ENCODE measurements around the gene RPL3. TPM values are rescaled to one million over a fixed set of nuclear protein-coding genes. Genes with fewer than 3 reads are reported as not detected.

The RPL3 gene
- total RNA-seq, 1 donor from 2014 or later = 2,149 TPM

- H3K27me3 Mint-ChIP-seq (ENCODE audit: unreplicated experiment) = peaks cover 2% of the 10 kb centered on the region
- H3K4me1 Mint-ChIP-seq (ENCODE audit: unreplicated experiment) = peaks cover 19% of the 10 kb centered on the region
- no peaks in the 10 kb centered on the region for H3K9me3 Mint-ChIP-seq (ENCODE audit: unreplicated experiment)
- no peaks in the 10 kb centered on the region for H3K36me3 Mint-ChIP-seq (ENCODE audit: low read depth, unreplicated experiment)
- no peak for DNase-seq (ENCODE audit: low spot score)
- no peak overlapping the region for H3K4me3 Mint-ChIP-seq (ENCODE audit: unreplicated experiment)
- no peak overlapping the region for H3K27ac Mint-ChIP-seq (ENCODE audit: unreplicated experiment)
- no peak for TF ChIP-seq CTCF (IDR thresholded peaks at IDR 0.05; ENCODE audit: unreplicated experiment)
Observed at GRCh38 chr22:39265143-39265886, 54.1 kb downstream of the RPL3 start.

GRCh38 chr22:39264349-39265038 lies 54.9 kb downstream of the RPL3 start:
- no peak overlapping the region for H3K27ac Mint-ChIP-seq (ENCODE audit: unreplicated experiment)
- no peak for TF ChIP-seq CTCF (IDR thresholded peaks at IDR 0.05; ENCODE audit: unreplicated experiment)
- no peak for DNase-seq (ENCODE audit: low spot score)
- H3K4me3 Mint-ChIP-seq (ENCODE audit: unreplicated experiment) = no peak overlapping the region
- no peaks in the 10 kb centered on the region for H3K9me3 Mint-ChIP-seq (ENCODE audit: unreplicated experiment)
- H3K27me3 Mint-ChIP-seq (ENCODE audit: unreplicated experiment) = peaks cover 2% of the 10 kb centered on the region
- H3K36me3 Mint-ChIP-seq (ENCODE audit: low read depth, unreplicated experiment) = no peaks in the 10 kb centered on the region
- peaks cover 14% of the 10 kb centered on the region for H3K4me1 Mint-ChIP-seq (ENCODE audit: unreplicated experiment)

- Mint-ChIP-seq H3K36me3 (ENCODE audit: low read depth, unreplicated experiment) (no peaks in the 10 kb centered on the region), H3K4me3 (ENCODE audit: unreplicated experiment) (no peak overlapping the region), H3K27ac (ENCODE audit: unreplicated experiment) (no peak overlapping the region), H3K4me1 (ENCODE audit: unreplicated experiment) (peaks cover 10% of the 10 kb centered on the region), H3K27me3 (ENCODE audit: unreplicated experiment) (peaks cover 4% of the 10 kb centered on the region), H3K9me3 (ENCODE audit: unreplicated experiment) (no peaks in the 10 kb centered on the region)
- no peak for DNase-seq (ENCODE audit: low spot score)
- TF ChIP-seq CTCF (IDR thresholded peaks at IDR 0.05; ENCODE audit: unreplicated experiment) = no peak
Observed at GRCh38 chr22:39263626-39264348, 55.6 kb downstream of the RPL3 start.

Other genes with a start within 250 kb of the RPL3 start
- 9.0 TPM for gene APOBEC3G, start 242.3 kb downstream of the RPL3 start, total RNA-seq (ENCODE audit: unreplicated experiment)
- not detected for gene APOBEC3H, start 222.4 kb downstream of the RPL3 start, total RNA-seq (ENCODE audit: unreplicated experiment)
- 3.5 TPM for gene CBX7, start 166.9 kb downstream of the RPL3 start, total RNA-seq (ENCODE audit: unreplicated experiment)
- 53.4 TPM for gene PDGFB, start 74.6 kb downstream of the RPL3 start, total RNA-seq (ENCODE audit: unreplicated experiment)
- gene SYNGR1, start 30.4 kb upstream of the RPL3 start, total RNA-seq (ENCODE audit: unreplicated experiment) = 2.9 TPM
- 24.0 TPM for gene TAB1, start 80.2 kb upstream of the RPL3 start, total RNA-seq (ENCODE audit: unreplicated experiment)
- gene MGAT3, start 137.4 kb upstream of the RPL3 start, total RNA-seq (ENCODE audit: unreplicated experiment) = 0.87 TPM
- 29.2 TPM for gene MIEF1, start 182.7 kb upstream of the RPL3 start, total RNA-seq (ENCODE audit: unreplicated experiment)
- gene ATF4, start 200.9 kb upstream of the RPL3 start, total RNA-seq (ENCODE audit: unreplicated experiment) = 312 TPM
- gene RPS19BP1, start 213.1 kb upstream of the RPL3 start, total RNA-seq (ENCODE audit: unreplicated experiment) = 57.7 TPM

All from endothelial cell (in vitro differentiated cells).